Panc1 (cell line): ENCODE results near the gene LAMA5. TPM values are rescaled to one million over a fixed set of nuclear protein-coding genes. Genes with fewer than 3 reads are reported as not detected.

Experiments used
- ATAC-seq: fragments of 200-7000 bp; cut with Tn5 transposase; 2 replicates; pipeline ENCODE4 v1.9.1; 2020; ENCODE audit warnings: mild to moderate bottlenecking, moderate library complexity
- BruUV-seq: library from RNA; stranded (reverse); fragments of 400-500 nt; replicated peaks from 2 replicates; lab custom pipeline; 2021; lab: Mats Ljungman, UMichigan
- CTCF ChIA-PET: fragments of 300-600 bp; sonication (Branson Sonifier 250); formaldehyde crosslinking; loops from one replicate; lab custom pipeline; 2022; ENCODE audit warnings: antibody characterized with exemption; lab: Charles Lee
- POLR2A ChIA-PET: fragments of 300-600 bp; sonication (Branson Sonifier 250); formaldehyde crosslinking; loops from one replicate; lab custom pipeline; 2022; ENCODE audit warnings: antibody characterized with exemption; lab: Charles Lee
- DNase-seq: peaks from one replicate; pipeline ENCODE4 v3.0.0-alpha.2; 2010; ENCODE audit warnings: low read depth, low spot score
- H3K27ac ChIP-seq: 2 replicates; pipeline ENCODE4 v1.5.1; 2011; ENCODE audit warnings: mild to moderate bottlenecking, low read length, inconsistent platforms
- H3K27me3 ChIP-seq: fragments of 200-500 bp; sonication (Bioruptor generic); 2 replicates; pipeline ENCODE4 v1.6.0; 2014; ENCODE audit warnings: low read length, inconsistent platforms; ENCODE audit not compliant: control insufficient read depth, insufficient read depth
- H3K36me3 ChIP-seq: fragments of 200-500 bp; sonication (Bioruptor generic); 2 replicates; pipeline ENCODE4 v1.5.1; 2014; ENCODE audit warnings: inconsistent platforms, mild to moderate bottlenecking, low read length, moderate library complexity; ENCODE audit not compliant: control insufficient read depth, insufficient read depth
- H3K4me1 ChIP-seq: 2 replicates; pipeline ENCODE4 v1.5.1; 2011; ENCODE audit warnings: inconsistent platforms, mild to moderate bottlenecking, low read length, moderate library complexity; ENCODE audit not compliant: control insufficient read depth, insufficient read depth
- H3K4me3 ChIP-seq, 2 experiments: 2 replicates each; pipeline ENCODE4 v1.5.1; 2011 to 2012; ENCODE audit warnings: low read depth in 2 of 2, low read length in 2 of 2, mild to moderate bottlenecking in 2 of 2, inconsistent platforms in 1 of 2, moderate library complexity in 1 of 2
- H3K9me3 ChIP-seq: fragments of 200-500 bp; sonication (Bioruptor generic); 2 replicates; pipeline ENCODE4 v1.5.1; 2014; ENCODE audit warnings: low read depth, mild to moderate bottlenecking, inconsistent platforms, low read length, moderate library complexity; ENCODE audit not compliant: control insufficient read depth, insufficient read depth
- POLR2AphosphoS5 ChIP-seq: IDR thresholded peaks from 2 replicates; pipeline ENCODE4 v1.6.1; 2012; ENCODE audit warnings: mild to moderate bottlenecking, low read depth, low read length, moderate library complexity
- SIN3A ChIP-seq: IDR thresholded peaks from 2 replicates; pipeline ENCODE4 v1.6.1; 2012; ENCODE audit warnings: low read depth, mild to moderate bottlenecking, low read length, moderate library complexity, borderline replicate concordance; ENCODE audit not compliant: insufficient read depth
- TCF7L2 ChIP-seq: IDR thresholded peaks from 2 replicates; pipeline ENCODE4 v1.6.1; 2011; ENCODE audit warnings: mild to moderate bottlenecking, low read depth, low read length, inconsistent platforms
- in situ Hi-C: cut with HindIII; loops from 2 replicates; pipeline ENCODE4 v1.10.0; 2016; ENCODE audit warnings: low sequenced_read_pairs, low pct_unique_long_range_greater_than_20kb
- intact Hi-C: fragments of 100-400 bp; cut with micrococcal nuclease; formaldehyde crosslinking; loops from one replicate; pipeline ENCODE4 v1.10.0; 2022; ENCODE audit not compliant: unreplicated experiment
- total RNA-seq: library from RNA; stranded (reverse); gene quantifications from one replicate; pipeline ENCODE4 v1.2.1, GENCODE V29; 2021; ENCODE audit not compliant: unreplicated experiment
- TF ChIP-seq, protein P1 (sequence below), 2 experiments: IDR thresholded peaks; 2 replicates each; pipeline ENCODE4 v1.6.1; 2011 to 2012; ENCODE audit warnings: low read depth in 2 of 2, control low read depth in 1 of 2, low read length in 1 of 2, mild to moderate bottlenecking in 1 of 2, moderate library complexity in 1 of 2; ENCODE audit not compliant: insufficient read depth in 1 of 2
- TF ChIP-seq, protein P2 (sequence below): fragments of 450-650 bp; IDR thresholded peaks from 2 replicates; pipeline ENCODE4 v1.5.1; 2017; ENCODE audit warnings: mild to moderate bottlenecking

The LAMA5 gene
- total RNA-seq, 1 experiment from 2014 or later: 497 TPM

DNA sequence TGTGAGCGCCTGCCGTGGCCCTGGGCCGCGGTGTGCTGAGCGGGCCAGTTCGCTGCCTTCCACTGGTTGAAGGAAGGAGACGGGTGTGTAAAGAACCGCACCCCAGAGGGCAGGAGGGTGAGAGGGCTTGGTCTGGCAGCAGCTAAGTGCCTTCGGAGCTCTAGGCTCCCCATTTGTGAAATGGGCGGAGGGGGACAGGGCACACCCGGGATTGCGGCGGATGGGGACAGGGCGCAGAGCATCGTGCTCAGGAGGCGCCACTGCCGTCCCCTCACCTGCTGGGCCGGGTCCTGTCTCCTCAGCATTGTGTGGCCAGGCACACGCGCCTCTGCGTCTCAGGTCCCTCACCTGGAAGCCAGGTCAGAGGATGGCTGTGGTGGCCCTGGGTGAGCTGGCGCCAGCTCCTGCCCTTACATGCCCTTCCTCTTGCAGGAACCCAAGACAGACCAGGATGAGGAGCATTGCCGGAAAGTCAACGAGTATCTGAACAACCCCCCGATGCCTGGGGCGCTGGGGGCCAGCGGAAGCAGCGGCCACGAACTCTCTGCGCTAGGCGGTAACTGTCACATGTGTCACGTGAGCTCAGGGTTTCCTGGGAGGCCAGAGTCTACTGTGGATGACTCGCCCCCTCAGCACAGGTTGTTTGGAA lies 61.2 kb downstream of the LAMA5 start:
- in situ Hi-C loops: no loop called here
- ATAC-seq (no peak), DNase-seq (no peak)
- H3K4me1 ChIP-seq: peaks cover 58% of the 10 kb centered on the region
- H3K4me3 ChIP-seq: peak overlapping the region; percentile 83 to 94
- ChIA-PET CTCF (interaction anchor here (0.8 to 2.8 kb wide), 3 partner anchors 77 to 237 kb away, joined by 3 to 7 read pairs (median 3); no protein-coding TSS in a partner anchor), POLR2A (interaction anchor here (0.6 to 1.3 kb wide), 2 partner anchors 55 to 69 kb away, joined by 5 to 7 read pairs; no protein-coding TSS in a partner anchor)
- H3K9me3 ChIP-seq: no peaks in the 10 kb centered on the region
- no peaks in the 10 kb centered on the region for H3K27me3 ChIP-seq
- TF ChIP-seq POLR2AphosphoS5: peak; percentile 43; the same call in 1 of the 2 replicates
- TF ChIP-seq, protein P1, sequence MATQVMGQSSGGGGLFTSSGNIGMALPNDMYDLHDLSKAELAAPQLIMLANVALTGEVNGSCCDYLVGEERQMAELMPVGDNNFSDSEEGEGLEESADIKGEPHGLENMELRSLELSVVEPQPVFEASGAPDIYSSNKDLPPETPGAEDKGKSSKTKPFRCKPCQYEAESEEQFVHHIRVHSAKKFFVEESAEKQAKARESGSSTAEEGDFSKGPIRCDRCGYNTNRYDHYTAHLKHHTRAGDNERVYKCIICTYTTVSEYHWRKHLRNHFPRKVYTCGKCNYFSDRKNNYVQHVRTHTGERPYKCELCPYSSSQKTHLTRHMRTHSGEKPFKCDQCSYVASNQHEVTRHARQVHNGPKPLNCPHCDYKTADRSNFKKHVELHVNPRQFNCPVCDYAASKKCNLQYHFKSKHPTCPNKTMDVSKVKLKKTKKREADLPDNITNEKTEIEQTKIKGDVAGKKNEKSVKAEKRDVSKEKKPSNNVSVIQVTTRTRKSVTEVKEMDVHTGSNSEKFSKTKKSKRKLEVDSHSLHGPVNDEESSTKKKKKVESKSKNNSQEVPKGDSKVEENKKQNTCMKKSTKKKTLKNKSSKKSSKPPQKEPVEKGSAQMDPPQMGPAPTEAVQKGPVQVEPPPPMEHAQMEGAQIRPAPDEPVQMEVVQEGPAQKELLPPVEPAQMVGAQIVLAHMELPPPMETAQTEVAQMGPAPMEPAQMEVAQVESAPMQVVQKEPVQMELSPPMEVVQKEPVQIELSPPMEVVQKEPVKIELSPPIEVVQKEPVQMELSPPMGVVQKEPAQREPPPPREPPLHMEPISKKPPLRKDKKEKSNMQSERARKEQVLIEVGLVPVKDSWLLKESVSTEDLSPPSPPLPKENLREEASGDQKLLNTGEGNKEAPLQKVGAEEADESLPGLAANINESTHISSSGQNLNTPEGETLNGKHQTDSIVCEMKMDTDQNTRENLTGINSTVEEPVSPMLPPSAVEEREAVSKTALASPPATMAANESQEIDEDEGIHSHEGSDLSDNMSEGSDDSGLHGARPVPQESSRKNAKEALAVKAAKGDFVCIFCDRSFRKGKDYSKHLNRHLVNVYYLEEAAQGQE (IDR thresholded peaks at IDR 0.05; ENCODE audit: insufficient read depth in 1 of 2, low read depth in 2 of 2, low read length in 1 of 2): no peak
- no TSS peak for BruUV-seq
- intact Hi-C loops: no loop called here
- peak overlapping the region; percentile 91 for H3K27ac ChIP-seq
- peaks cover 7% of the 10 kb centered on the region for H3K36me3 ChIP-seq

DNA sequence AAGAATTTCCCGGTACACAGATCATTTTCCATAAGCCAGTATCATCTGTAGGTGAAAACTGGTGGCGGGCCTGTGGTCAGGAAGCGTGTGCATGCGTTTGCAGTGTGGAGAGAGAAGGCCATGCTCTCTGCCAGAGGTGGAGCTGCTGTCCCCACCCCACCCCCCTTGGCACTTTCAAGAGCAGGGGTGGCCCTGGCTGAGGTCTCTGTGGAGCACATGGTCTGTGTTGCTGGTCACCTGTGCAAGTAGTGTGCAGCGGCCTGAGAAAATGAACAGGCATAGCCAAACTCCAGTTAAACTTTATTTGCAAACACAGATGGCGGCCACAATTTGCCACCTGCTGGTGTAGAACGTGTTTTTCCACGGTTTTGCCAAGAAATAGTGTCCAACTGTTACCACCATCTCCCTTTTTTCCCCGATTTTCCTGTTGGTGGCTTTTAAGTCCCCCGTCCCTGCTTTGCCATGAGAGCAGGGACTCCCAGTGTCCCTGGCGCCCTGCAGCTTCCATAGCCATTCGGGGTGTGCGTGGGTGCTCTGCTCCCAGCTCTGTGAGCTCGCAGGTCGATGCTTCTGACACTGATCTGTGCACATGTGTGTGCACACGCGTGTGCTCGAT lies 61.9 kb downstream of the LAMA5 start:
- peak overlapping the region; percentile 91 for H3K27ac ChIP-seq
- DNase-seq: no peak
- H3K27me3 ChIP-seq: no peaks in the 10 kb centered on the region
- TF ChIP-seq, protein P2, sequence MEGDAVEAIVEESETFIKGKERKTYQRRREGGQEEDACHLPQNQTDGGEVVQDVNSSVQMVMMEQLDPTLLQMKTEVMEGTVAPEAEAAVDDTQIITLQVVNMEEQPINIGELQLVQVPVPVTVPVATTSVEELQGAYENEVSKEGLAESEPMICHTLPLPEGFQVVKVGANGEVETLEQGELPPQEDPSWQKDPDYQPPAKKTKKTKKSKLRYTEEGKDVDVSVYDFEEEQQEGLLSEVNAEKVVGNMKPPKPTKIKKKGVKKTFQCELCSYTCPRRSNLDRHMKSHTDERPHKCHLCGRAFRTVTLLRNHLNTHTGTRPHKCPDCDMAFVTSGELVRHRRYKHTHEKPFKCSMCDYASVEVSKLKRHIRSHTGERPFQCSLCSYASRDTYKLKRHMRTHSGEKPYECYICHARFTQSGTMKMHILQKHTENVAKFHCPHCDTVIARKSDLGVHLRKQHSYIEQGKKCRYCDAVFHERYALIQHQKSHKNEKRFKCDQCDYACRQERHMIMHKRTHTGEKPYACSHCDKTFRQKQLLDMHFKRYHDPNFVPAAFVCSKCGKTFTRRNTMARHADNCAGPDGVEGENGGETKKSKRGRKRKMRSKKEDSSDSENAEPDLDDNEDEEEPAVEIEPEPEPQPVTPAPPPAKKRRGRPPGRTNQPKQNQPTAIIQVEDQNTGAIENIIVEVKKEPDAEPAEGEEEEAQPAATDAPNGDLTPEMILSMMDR: peak; percentile 30; the same call in 1 of the 2 replicates
- TF ChIP-seq POLR2AphosphoS5 (peak; percentile 24; the same call in 1 of the 2 replicates), TCF7L2 (0 out of 2 replicates have a peak, but pooled peaks have one; percentile 4), SIN3A (no peak; the same call in 1 of the 2 replicates)
- TF ChIP-seq, protein P1 (IDR thresholded peaks at IDR 0.05; ENCODE audit: insufficient read depth in 1 of 2, low read depth in 2 of 2, low read length in 1 of 2): 0 out of 4 replicates have a peak, but pooled peaks of 1 of the 2 experiments have one; percentile 17
- CTCF ChIA-PET: interaction anchor here (0.8 to 2.8 kb wide), 2 partner anchors 77 to 236 kb away, joined by 3 to 7 read pairs; no protein-coding TSS in a partner anchor
- peak; percentile 2; the same call in 1 of the 2 replicates for ATAC-seq
- in situ Hi-C loops (no loop called here), intact Hi-C loops (no loop called here)
- no peaks in the 10 kb centered on the region for H3K9me3 ChIP-seq
- peak overlapping the region; percentile 83 to 94 for H3K4me3 ChIP-seq
- peaks cover 7% of the 10 kb centered on the region for H3K36me3 ChIP-seq
- H3K4me1 ChIP-seq: peaks cover 52% of the 10 kb centered on the region
- TSS peak; percentile 85 for BruUV-seq
- POLR2A ChIA-PET: no interaction called here
